SK-N-SH treated with all-trans-retinoic acid at 6 μM for 48 hours (cell line): ENCODE results near the gene PHF13.

Source experiments
- ARNTL ChIP-seq: fragments of 450-650 bp; formaldehyde crosslinking; IDR thresholded peaks from 2 replicates; pipeline ENCODE4 v1.5.0; 2020; ENCODE audit warnings: low read depth, mild to moderate bottlenecking, moderate library complexity, borderline replicate concordance
- CREB5 ChIP-seq: fragments of 250-450 bp; sonication (Bioruptor Pico); IDR thresholded peaks from 2 replicates; pipeline ENCODE4 v1.5.1; 2020; ENCODE audit warnings: low read depth, mild to moderate bottlenecking, moderate library complexity
- GLIS3 ChIP-seq: fragments of 250-450 bp; sonication (Bioruptor Pico); IDR thresholded peaks from 2 replicates; pipeline ENCODE4 v1.5.0; 2020; ENCODE audit warnings: mild to moderate bottlenecking, moderate library complexity
- ISL1 ChIP-seq: fragments of 250-450 bp; sonication (Bioruptor Pico); IDR thresholded peaks from 2 replicates; pipeline ENCODE4 v2.1.2; 2022; ENCODE audit warnings: mild to moderate bottlenecking, moderate library complexity
- PATZ1 ChIP-seq: fragments of 250-450 bp; sonication (Bioruptor Pico); IDR thresholded peaks from 2 replicates; pipeline ENCODE4 v1.8.0; 2020; ENCODE audit warnings: mild to moderate bottlenecking, moderate library complexity, borderline replicate concordance
- POU6F1 ChIP-seq: fragments of 250-450 bp; sonication (Bioruptor Pico); IDR thresholded peaks from 2 replicates; pipeline ENCODE4 v1.8.0; 2021; ENCODE audit warnings: low read depth, mild to moderate bottlenecking, moderate library complexity, borderline replicate concordance
- PPARA ChIP-seq: fragments of 250-450 bp; sonication (Bioruptor Pico); IDR thresholded peaks from 2 replicates; pipeline ENCODE4 v1.5.0; 2020; ENCODE audit warnings: mild to moderate bottlenecking, borderline replicate concordance
- TCF4 ChIP-seq: fragments of 250-450 bp; sonication (Bioruptor Pico); IDR thresholded peaks from 2 replicates; pipeline ENCODE4 v1.8.0; 2021; ENCODE audit warnings: mild to moderate bottlenecking, moderate library complexity, borderline replicate concordance
- TOX ChIP-seq: fragments of 250-450 bp; sonication (Bioruptor Pico); IDR thresholded peaks from 2 replicates; pipeline ENCODE4 v1.8.0; 2021; ENCODE audit warnings: mild to moderate bottlenecking, moderate library complexity, borderline replicate concordance
- ZFP3 ChIP-seq: fragments of 250-450 bp; sonication (Bioruptor Pico); IDR thresholded peaks from 2 replicates; pipeline ENCODE4 v1.5.0; 2020; ENCODE audit warnings: mild to moderate bottlenecking, moderate library complexity
- ZNF565 ChIP-seq: fragments of 450-650 bp; formaldehyde crosslinking; conservative IDR thresholded peaks from 2 replicates; pipeline ENCODE4 v1.5.0; 2020; ENCODE audit warnings: low read depth, mild to moderate bottlenecking, moderate library complexity
- ZNF8 ChIP-seq: fragments of 450-650 bp; formaldehyde crosslinking; IDR thresholded peaks from 2 replicates; pipeline ENCODE4 v1.5.0; 2020; ENCODE audit warnings: mild to moderate bottlenecking, moderate library complexity

GRCh38 chr1:6594977-6595740 lies 18.4 kb upstream of the PHF13 start:
- TF ChIP-seq POU6F1 (CRISPR knock-in tag) (no peak), CREB5 (CRISPR knock-in tag) (no peak), ARNTL (no peak), PPARA (no peak), GLIS3 (no peak), ISL1 (CRISPR knock-in tag) (no peak), PATZ1 (no peak), TOX (CRISPR knock-in tag) (no peak), TCF4 (CRISPR knock-in tag) (no peak), ZFP3 (CRISPR knock-in tag) (no peak), ZNF8 (CRISPR knock-in tag) (no peak), ZNF565 (CRISPR knock-in tag) (no peak)
